WTC11 (cell line): ENCODE measurements around the gene PPP6R1. TPM values are rescaled to one million over a fixed set of nuclear protein-coding genes. Genes with fewer than 3 reads are reported as not detected.

ENCODE experiments used
- ATAC-seq: fragments of 200-7000 bp; cut with Tn5 transposase; 2 replicates; pipeline ENCODE4 v1.10.0; 2021; ENCODE audit warnings: mild to moderate bottlenecking, moderate library complexity
- CTCF ChIA-PET: fragments of 300-600 bp; sonication (Branson Sonifier 250); formaldehyde crosslinking; loops from one replicate; lab custom pipeline; 2021; ENCODE audit warnings: antibody characterized with exemption; lab: Charles Lee
- POLR2A ChIA-PET: fragments of 350-600 bp; sonication (Branson Sonifier 250); formaldehyde crosslinking; loops from one replicate; lab custom pipeline; 2021; ENCODE audit warnings: antibody characterized with exemption; lab: Charles Lee
- DNase-seq: peaks from one replicate; pipeline ENCODE4 v3.0.0; 2021; ENCODE audit warnings: low spot score
- H3K27ac Mint-ChIP-seq: 2 replicates; pipeline ENCODE4 v1.8.0; 2021; ENCODE audit warnings: mixed read lengths
- H3K27me3 Mint-ChIP-seq: 2 replicates; pipeline ENCODE4 v1.8.0; 2021; ENCODE audit warnings: low read depth, mild to moderate bottlenecking, moderate library complexity, mixed read lengths
- H3K36me3 Mint-ChIP-seq: 2 replicates; pipeline ENCODE4 v1.8.0; 2021; ENCODE audit warnings: mixed read lengths
- H3K4me1 Mint-ChIP-seq: 2 replicates; pipeline ENCODE4 v1.8.0; 2022; ENCODE audit warnings: mixed read lengths
- H3K4me3 Mint-ChIP-seq: 2 replicates; pipeline ENCODE4 v1.8.0; 2021; ENCODE audit warnings: mild to moderate bottlenecking, moderate library complexity, mixed read lengths
- H3K9me3 Mint-ChIP-seq: 2 replicates; pipeline ENCODE4 v1.8.0; 2021; ENCODE audit warnings: mixed read lengths
- ATF1 ChIP-seq: sonication (generic); formaldehyde crosslinking; IDR thresholded peaks from 2 replicates; pipeline ENCODE4 v1.8.1; 2023; ENCODE audit warnings: mild to moderate bottlenecking, moderate library complexity, missing genetic modification reagents
- ATF3 ChIP-seq: sonication (generic); formaldehyde crosslinking; conservative IDR thresholded peaks from 2 replicates; pipeline ENCODE4 v1.8.1; 2022; ENCODE audit warnings: mild to moderate bottlenecking, missing genetic modification reagents
- CREB1 ChIP-seq: sonication (generic); formaldehyde crosslinking; IDR thresholded peaks from 2 replicates; pipeline ENCODE4 v1.8.0; 2023; ENCODE audit warnings: mild to moderate bottlenecking, missing genetic modification reagents
- E2F4 ChIP-seq: sonication (generic); formaldehyde crosslinking; IDR thresholded peaks from 2 replicates; pipeline ENCODE4 v1.8.1; 2022; ENCODE audit warnings: low read depth, mild to moderate bottlenecking, moderate library complexity, missing genetic modification reagents, borderline replicate concordance
- ERG ChIP-seq: fragments of 250-450 bp; sonication (Bioruptor Pico); IDR thresholded peaks from 2 replicates; pipeline ENCODE4 v1.8.0; 2021; ENCODE audit warnings: mild to moderate bottlenecking
- ETV6 ChIP-seq: sonication (generic); formaldehyde crosslinking; IDR thresholded peaks from 2 replicates; pipeline ENCODE4 v1.8.1; 2022; ENCODE audit warnings: mild to moderate bottlenecking, missing genetic modification reagents
- IRF1 ChIP-seq: sonication (generic); formaldehyde crosslinking; IDR thresholded peaks from 2 replicates; pipeline ENCODE4 v1.8.0; 2023; ENCODE audit warnings: missing genetic modification reagents
- JAZF1 ChIP-seq: fragments of 250-450 bp; sonication (Bioruptor Pico); IDR thresholded peaks from 2 replicates; pipeline ENCODE4 v1.9.0; 2021; ENCODE audit warnings: moderate library complexity, mild to moderate bottlenecking, inconsistent platforms
- KAT7 ChIP-seq: sonication (generic); formaldehyde crosslinking; IDR thresholded peaks from 2 replicates; pipeline ENCODE4 v1.8.1; 2023; ENCODE audit warnings: missing genetic modification reagents, mild to moderate bottlenecking, borderline replicate concordance
- NR2C2 ChIP-seq: sonication (generic); formaldehyde crosslinking; IDR thresholded peaks from 2 replicates; pipeline ENCODE4 v1.8.0; 2022; ENCODE audit warnings: mild to moderate bottlenecking, missing genetic modification reagents
- RORB ChIP-seq: fragments of 250-450 bp; sonication (Bioruptor Pico); IDR thresholded peaks from 2 replicates; pipeline ENCODE4 v1.9.0; 2021; ENCODE audit warnings: mild to moderate bottlenecking
- SOX15 ChIP-seq: fragments of 250-450 bp; sonication (Bioruptor Pico); IDR thresholded peaks from 2 replicates; pipeline ENCODE4 v1.9.0; 2021; ENCODE audit warnings: mild to moderate bottlenecking
- SP1 ChIP-seq: sonication (generic); formaldehyde crosslinking; conservative IDR thresholded peaks from 2 replicates; pipeline ENCODE4 v1.8.1; 2022; ENCODE audit warnings: missing genetic modification reagents
- ZBTB21 ChIP-seq: sonication (generic); formaldehyde crosslinking; IDR thresholded peaks from 2 replicates; pipeline ENCODE4 v1.8.1; 2023; ENCODE audit warnings: mild to moderate bottlenecking, missing genetic modification reagents, borderline replicate concordance
- ZBTB43 ChIP-seq: sonication (generic); formaldehyde crosslinking; IDR thresholded peaks from 2 replicates; pipeline ENCODE4 v1.8.1; 2023; ENCODE audit warnings: mild to moderate bottlenecking, missing genetic modification reagents
- ZMAT4 ChIP-seq: fragments of 250-450 bp; sonication (Bioruptor Pico); IDR thresholded peaks from 2 replicates; pipeline ENCODE4 v1.9.0; 2021; ENCODE audit warnings: mild to moderate bottlenecking
- ZNF232 ChIP-seq: sonication (generic); formaldehyde crosslinking; IDR thresholded peaks from 2 replicates; pipeline ENCODE4 v1.8.0; 2022; ENCODE audit warnings: mild to moderate bottlenecking, missing genetic modification reagents
- ZNF423 ChIP-seq: fragments of 250-450 bp; sonication (Bioruptor Pico); IDR thresholded peaks from 2 replicates; pipeline ENCODE4 v2.1.2; 2022; ENCODE audit warnings: mild to moderate bottlenecking, moderate library complexity
- ZNF671 ChIP-seq: fragments of 250-450 bp; sonication (Bioruptor Pico); IDR thresholded peaks from 2 replicates; pipeline ENCODE4 v1.8.0; 2021; ENCODE audit warnings: mild to moderate bottlenecking
- total RNA-seq: library from RNA; stranded (reverse); gene quantifications from 3 replicates; pipeline ENCODE4 v1.2.3, GENCODE V29; 2021
- TF ChIP-seq, protein P1 (sequence below): sonication (generic); formaldehyde crosslinking; IDR thresholded peaks from 2 replicates; pipeline ENCODE4 v1.8.1; 2022; ENCODE audit warnings: low read depth, missing genetic modification reagents, borderline replicate concordance
- TF ChIP-seq, protein P2 (sequence below): fragments of 250-450 bp; sonication (Bioruptor Pico); conservative IDR thresholded peaks from 2 replicates; pipeline ENCODE4 v1.9.0; 2021; ENCODE audit warnings: mild to moderate bottlenecking
- TF ChIP-seq, protein P3 (sequence below): fragments of 250-450 bp; sonication (Bioruptor Pico); IDR thresholded peaks from 2 replicates; pipeline ENCODE4 v1.9.0; 2021; ENCODE audit warnings: moderate library complexity, mild to moderate bottlenecking, inconsistent platforms, borderline replicate concordance

The PPP6R1 gene
- total RNA-seq, 1 experiment from 2014 or later: 91.8 TPM

- TF ChIP-seq IRF1 (CRISPR knock-in tag): no peak
Observed at GRCh38 chr19:55270172-55270942, 11.5 kb upstream of the PPP6R1 start (continued).

DNA sequence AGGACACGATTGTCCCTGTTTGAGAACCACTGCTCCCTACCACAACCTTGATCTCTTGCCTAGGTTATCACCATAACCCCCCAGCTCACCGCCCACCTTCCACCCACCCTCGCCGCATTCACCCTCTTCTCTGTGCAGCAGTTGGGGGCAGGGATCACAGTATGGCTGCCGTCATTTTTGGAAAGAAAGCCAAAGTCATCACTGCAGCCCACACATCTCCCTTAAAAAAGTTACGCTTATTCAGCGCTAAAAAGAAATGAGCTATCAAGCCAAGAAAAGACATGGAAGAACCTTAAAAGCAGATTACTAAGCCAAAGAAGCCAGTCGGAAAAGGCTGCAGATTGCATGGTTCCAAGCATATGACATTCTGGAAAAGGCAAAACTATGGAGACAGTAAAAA is 10.5 kb upstream of the PPP6R1 start:
- no peak overlapping the region for H3K27ac Mint-ChIP-seq
- no peak for TF ChIP-seq CREB1 (CRISPR knock-in tag)
- TF ChIP-seq IRF1 (CRISPR knock-in tag): no peak
- TF ChIP-seq ATF1 (CRISPR knock-in tag): no peak
- TF ChIP-seq KAT7 (CRISPR knock-in tag): no peak
- TF ChIP-seq, protein P1, sequence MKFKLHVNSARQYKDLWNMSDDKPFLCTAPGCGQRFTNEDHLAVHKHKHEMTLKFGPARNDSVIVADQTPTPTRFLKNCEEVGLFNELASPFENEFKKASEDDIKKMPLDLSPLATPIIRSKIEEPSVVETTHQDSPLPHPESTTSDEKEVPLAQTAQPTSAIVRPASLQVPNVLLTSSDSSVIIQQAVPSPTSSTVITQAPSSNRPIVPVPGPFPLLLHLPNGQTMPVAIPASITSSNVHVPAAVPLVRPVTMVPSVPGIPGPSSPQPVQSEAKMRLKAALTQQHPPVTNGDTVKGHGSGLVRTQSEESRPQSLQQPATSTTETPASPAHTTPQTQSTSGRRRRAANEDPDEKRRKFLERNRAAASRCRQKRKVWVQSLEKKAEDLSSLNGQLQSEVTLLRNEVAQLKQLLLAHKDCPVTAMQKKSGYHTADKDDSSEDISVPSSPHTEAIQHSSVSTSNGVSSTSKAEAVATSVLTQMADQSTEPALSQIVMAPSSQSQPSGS (CRISPR knock-in tag): no peak
- TF ChIP-seq JAZF1: no peak
- no peak for TF ChIP-seq ATF3 (CRISPR knock-in tag)
- TF ChIP-seq ZMAT4 (CRISPR knock-in tag): no peak
- no peak for TF ChIP-seq NR2C2 (CRISPR knock-in tag)
- TF ChIP-seq ETV6 (CRISPR knock-in tag): no peak
- TF ChIP-seq, protein P2, sequence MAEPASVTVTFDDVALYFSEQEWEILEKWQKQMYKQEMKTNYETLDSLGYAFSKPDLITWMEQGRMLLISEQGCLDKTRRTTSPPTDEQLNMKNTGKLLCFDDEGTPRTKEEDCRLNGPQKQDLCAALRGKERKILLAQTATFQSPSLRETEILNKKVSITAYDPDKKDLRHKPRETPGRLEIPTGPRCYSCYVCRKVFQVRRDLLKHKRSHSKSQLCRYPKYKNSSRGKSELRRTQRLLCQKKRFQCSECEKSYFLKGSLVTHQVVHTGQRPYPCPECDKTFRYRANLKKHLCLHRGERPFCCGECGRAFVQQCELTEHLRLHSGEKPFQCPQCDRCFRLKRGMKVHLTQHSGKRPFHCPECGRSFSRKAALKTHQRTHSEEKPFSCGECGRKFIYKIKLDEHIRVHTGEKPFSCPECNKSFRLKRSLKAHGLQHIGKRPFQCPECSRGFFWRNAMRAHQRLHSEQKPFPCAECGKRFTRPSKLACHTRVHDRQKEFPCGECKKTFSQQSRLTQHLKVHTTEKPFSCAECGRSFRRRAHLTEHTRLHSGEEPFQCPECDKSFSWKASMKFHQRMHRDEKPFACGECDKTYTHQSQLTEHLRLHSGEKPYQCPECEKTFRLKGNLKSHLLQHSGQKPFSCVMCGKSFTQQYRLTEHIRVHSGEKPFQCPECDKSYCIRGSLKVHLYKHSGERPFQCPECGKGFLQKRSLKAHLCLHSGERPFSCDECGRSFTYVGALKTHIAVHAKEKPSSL (CRISPR knock-in tag): no peak
- TF ChIP-seq SP1 (CRISPR knock-in tag): no peak
- TF ChIP-seq, protein P3, sequence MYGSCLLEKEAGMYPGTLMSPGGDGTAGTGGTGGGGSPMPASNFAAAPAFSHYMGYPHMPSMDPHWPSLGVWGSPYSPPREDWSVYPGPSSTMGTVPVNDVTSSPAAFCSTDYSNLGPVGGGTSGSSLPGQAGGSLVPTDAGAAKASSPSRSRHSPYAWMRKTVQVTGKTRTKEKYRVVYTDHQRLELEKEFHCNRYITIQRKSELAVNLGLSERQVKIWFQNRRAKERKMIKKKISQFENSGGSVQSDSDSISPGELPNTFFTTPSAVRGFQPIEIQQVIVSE (CRISPR knock-in tag): no peak
- DNase-seq (no peak), ATAC-seq (no peak)
- no peaks in the 10 kb centered on the region for H3K27me3 Mint-ChIP-seq
- H3K9me3 Mint-ChIP-seq: peaks cover 12% of the 10 kb centered on the region
- H3K36me3 Mint-ChIP-seq: peaks cover 18% of the 10 kb centered on the region
- ChIA-PET CTCF (no interaction called here), POLR2A (no interaction called here)
- no peak overlapping the region for H3K4me3 Mint-ChIP-seq
- no peaks in the 10 kb centered on the region for H3K4me1 Mint-ChIP-seq

DNA sequence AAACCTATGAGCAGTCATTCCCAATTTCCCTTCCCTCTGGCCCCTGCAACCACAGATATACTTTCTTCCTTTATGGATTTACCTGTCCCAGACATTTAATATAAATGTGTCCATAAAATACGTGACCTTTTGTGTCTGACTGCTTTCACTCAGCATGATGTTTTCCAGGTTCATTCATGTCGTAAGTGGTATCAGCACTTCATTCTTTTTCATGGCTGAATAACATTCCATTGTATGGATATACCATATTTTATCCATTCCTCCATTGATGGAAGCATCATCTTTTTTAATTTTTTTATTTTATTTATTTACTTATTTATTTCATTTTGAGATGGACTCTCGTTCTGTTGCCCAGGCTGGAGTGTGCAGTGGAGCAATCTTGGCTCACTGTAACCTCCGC is 8.0 kb upstream of the PPP6R1 start:
- Mint-ChIP-seq H3K27ac (no peak overlapping the region), H3K9me3 (peaks cover 16% of the 10 kb centered on the region), H3K4me1 (0 out of 2 replicates have a peak, but pooled peaks cover 3% of the 10 kb centered on the region), H3K27me3 (no peaks in the 10 kb centered on the region), H3K4me3 (no peak overlapping the region), H3K36me3 (peaks cover 13% of the 10 kb centered on the region)
- ATAC-seq (no peak), DNase-seq (no peak)
- ChIA-PET POLR2A (no interaction called here), CTCF (no interaction called here)
- TF ChIP-seq ZNF671 (CRISPR knock-in tag) (no peak), ZBTB21 (CRISPR knock-in tag) (no peak), ERG (CRISPR knock-in tag) (no peak), RORB (CRISPR knock-in tag) (no peak), ZBTB43 (CRISPR knock-in tag) (no peak), E2F4 (CRISPR knock-in tag) (no peak), ZNF423 (no peak), ZNF232 (CRISPR knock-in tag) (no peak), SOX15 (CRISPR knock-in tag) (no peak), ATF3 (CRISPR knock-in tag) (no peak)
